ENCODE results near the gene KRTAP1-1.
"Not testable (repeated sequence)": the region's sequence is repeated elsewhere in the genome, so short reads cannot be mapped to it uniquely, and the experiment has no call there.

Gene KRTAP1-1

DNA sequence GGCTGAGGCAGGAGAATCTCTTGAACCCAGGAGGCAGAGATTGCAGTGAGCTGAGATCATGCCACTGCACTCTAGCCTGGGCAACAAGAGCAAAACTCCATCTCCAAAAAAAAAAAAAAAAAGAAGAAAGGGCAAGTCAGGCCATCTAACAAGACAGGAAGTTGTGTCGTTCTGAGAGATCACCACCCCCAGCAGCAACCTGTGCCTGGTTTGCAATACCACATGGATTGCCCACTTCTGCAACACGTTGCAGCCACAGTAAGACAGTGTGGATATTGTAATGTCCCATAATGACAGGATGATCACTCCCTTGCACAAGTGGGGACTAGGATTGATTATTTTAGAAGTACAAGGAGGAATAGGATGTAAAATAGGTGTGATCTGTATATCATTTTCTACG lies 27.8 kb upstream of the KRTAP1-1 start:
- DNase-seq (ENCODE audit: extremely low read depth, low read depth) = no peak
- TF ChIP-seq, protein P1, sequence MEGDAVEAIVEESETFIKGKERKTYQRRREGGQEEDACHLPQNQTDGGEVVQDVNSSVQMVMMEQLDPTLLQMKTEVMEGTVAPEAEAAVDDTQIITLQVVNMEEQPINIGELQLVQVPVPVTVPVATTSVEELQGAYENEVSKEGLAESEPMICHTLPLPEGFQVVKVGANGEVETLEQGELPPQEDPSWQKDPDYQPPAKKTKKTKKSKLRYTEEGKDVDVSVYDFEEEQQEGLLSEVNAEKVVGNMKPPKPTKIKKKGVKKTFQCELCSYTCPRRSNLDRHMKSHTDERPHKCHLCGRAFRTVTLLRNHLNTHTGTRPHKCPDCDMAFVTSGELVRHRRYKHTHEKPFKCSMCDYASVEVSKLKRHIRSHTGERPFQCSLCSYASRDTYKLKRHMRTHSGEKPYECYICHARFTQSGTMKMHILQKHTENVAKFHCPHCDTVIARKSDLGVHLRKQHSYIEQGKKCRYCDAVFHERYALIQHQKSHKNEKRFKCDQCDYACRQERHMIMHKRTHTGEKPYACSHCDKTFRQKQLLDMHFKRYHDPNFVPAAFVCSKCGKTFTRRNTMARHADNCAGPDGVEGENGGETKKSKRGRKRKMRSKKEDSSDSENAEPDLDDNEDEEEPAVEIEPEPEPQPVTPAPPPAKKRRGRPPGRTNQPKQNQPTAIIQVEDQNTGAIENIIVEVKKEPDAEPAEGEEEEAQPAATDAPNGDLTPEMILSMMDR (IDR thresholded peaks at IDR 0.05; ENCODE audit: low read depth, low read length) = no peak

DNA sequence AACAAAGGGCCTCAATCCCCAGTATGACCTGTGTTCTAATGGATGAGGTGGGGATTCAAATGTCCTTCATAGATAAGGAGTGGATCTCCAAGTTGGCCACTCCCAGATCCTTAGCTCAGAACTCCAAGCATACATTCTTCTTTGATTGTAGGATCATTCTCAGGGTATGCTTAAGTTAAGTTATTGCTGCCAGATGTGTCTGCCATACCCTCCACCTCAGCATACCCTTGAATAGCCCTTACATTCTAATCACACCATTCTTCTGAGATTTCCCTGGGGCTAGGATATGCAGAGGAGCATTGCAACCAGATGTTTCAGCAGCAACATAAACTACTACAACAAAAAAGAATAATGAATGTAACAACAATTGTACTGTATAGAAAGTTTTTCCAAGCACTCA lies 26.0 kb upstream of the KRTAP1-1 start:
- peak; percentile 63 for DNase-seq (ENCODE audit: extremely low read depth, low read depth)
- TF ChIP-seq, protein P1 (IDR thresholded peaks at IDR 0.05; ENCODE audit: low read depth, low read length) = no peak

DNA sequence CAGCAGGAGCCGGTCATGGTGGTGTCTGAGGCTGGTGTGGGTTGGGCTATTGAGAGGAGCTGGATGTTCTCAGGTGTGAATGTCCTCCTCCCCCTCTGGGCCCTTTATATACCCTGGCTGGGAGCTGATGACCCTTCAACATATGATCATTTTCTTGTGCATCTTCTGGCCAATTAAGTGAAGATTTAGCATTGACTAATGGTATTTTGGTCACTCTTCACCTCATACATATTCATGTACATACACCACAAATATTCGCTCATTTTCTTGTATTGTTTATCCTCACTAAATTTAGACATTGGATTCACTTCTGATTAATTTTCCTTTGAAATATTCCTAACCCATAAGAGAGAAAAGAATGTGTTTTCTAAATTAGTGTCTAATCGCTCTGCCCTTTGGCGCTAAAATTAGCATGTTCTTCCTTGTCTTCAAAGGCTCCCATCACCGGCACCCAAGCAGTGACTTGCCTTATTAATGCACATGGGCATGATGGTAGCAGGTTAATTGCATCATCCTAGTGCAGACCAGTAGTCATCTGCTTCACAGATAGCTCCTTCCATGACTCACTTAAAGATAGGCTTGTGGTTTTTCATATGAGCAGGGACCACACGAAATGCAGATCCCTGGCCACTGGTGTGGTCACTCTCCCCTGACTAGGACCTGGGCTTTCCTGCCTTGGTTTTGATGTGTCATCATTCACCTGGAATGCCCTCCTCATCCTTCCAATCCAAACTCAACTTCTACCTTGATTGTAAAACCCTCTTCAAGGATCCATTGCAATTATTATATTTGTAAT lies 24.8 kb upstream of the KRTAP1-1 start, which contains the start of gene KRTAP2-4:
Gene KRTAP2-4 (minus strand): TSS at position 51 of the 796 bp plus-strand sequence. CDS start 34 bp downstream, at position 17.
- no peak for DNase-seq (ENCODE audit: extremely low read depth, low read depth)
- TF ChIP-seq, protein P1 (IDR thresholded peaks at IDR 0.05; ENCODE audit: low read depth, low read length) = no peak

DNA sequence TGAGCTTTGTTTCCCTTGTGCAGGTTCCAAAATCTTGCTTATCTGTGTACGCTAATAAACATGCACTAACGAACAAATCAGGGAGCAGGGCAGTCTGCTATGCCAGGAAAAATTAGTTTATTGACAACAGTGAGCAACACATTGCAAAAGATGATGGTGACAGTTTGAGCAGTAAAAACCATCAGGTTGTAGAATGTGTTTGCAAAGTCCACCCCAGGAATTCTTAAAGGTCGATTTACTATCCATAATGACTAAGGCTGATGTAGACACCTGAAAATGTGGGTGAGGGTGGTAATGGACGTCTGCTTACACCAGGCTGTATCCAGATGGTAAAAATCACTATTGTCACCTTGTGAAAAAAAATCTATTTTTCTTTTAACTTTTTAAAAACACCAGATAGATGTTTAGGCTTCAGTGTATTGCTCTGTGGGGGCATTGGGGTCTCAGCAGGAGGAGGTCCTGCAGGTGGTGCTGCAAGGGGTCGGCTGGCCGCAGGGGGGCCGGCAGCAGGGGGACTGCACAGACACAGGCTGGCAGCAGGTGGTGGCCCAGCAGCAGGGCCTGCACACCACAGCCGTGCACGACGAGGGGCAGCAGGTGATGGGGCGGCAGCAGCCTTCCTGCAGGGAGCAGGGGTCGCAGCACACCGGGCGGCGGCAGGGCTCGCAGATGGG lies 23.9 kb upstream of the KRTAP1-1 start:
- DNase-seq (ENCODE audit: extremely low read depth, low read depth) = not testable (repeated sequence)

DNA sequence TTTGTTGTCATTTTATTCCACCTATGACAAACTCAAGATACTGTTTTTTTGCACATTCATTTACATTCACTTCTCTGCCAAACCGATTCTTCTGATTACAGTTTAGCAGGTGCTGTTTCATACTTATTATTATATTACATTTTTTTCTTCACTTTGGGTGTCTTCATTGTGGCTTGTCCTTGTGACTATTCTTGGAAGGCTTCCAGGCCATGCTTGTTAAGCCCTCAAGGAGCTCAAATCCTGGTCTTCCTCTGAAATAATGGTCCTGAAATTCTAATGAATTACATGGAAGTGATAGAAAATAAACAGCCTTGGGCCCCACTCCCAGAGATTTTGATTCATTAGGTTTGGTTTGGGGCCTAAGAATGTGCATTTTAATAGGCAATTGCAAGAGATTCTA lies 23.1 kb upstream of the KRTAP1-1 start:
- no peak for DNase-seq (ENCODE audit: extremely low read depth, low read depth)

DNA sequence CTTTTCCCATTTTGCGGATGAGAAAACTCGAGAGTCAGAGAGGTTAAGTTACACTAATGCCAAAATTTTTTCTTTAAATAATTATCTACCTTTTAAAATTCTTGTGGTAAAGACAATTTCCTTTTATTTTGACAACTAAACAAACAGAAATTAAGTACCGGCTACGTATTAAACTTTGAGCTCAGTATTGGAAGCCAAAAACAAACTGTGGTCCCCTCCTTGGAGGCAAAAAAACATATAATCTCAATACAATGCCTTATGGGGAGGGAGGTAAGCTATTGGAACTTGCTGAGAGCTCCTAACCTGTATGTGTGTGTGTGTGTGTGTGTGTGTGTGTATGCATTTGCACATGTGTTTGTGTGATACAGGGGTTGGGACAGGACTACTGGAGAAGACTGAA lies 22.2 kb upstream of the KRTAP1-1 start:
- no peak for DNase-seq (ENCODE audit: extremely low read depth, low read depth)
- TF ChIP-seq, protein P1 (IDR thresholded peaks at IDR 0.05; ENCODE audit: low read depth, low read length) = no peak

More for the DNA sequence above, 23.1 kb upstream of the KRTAP1-1 start:
- TF ChIP-seq, protein P1 (IDR thresholded peaks at IDR 0.05; ENCODE audit: low read depth, low read length) = no peak

DNA sequence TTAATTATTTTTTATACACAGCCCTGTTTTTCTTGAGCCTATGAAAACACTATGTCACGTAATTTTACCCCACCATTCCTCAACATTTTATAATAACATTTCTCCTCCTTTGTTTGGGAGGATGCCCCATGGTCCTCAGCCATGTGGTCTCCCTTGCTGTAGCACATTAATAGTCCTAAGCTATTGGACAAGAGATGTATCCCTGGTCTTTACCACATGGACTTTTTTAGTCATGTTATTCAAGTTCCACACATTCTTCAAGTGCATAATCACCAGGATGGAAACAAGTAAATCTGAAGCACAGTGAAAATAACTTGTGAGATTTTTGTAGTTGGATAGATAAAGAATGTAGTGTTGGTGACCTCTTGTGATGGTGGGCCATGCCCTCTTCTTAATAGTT lies 20.7 kb upstream of the KRTAP1-1 start:
- TF ChIP-seq, protein P1 (IDR thresholded peaks at IDR 0.05; ENCODE audit: low read depth, low read length) = no peak
- peak; percentile 67 for DNase-seq (ENCODE audit: extremely low read depth, low read depth)
